Measurements from ENCODE around the gene CHD3.

Gene CHD3

DNA sequence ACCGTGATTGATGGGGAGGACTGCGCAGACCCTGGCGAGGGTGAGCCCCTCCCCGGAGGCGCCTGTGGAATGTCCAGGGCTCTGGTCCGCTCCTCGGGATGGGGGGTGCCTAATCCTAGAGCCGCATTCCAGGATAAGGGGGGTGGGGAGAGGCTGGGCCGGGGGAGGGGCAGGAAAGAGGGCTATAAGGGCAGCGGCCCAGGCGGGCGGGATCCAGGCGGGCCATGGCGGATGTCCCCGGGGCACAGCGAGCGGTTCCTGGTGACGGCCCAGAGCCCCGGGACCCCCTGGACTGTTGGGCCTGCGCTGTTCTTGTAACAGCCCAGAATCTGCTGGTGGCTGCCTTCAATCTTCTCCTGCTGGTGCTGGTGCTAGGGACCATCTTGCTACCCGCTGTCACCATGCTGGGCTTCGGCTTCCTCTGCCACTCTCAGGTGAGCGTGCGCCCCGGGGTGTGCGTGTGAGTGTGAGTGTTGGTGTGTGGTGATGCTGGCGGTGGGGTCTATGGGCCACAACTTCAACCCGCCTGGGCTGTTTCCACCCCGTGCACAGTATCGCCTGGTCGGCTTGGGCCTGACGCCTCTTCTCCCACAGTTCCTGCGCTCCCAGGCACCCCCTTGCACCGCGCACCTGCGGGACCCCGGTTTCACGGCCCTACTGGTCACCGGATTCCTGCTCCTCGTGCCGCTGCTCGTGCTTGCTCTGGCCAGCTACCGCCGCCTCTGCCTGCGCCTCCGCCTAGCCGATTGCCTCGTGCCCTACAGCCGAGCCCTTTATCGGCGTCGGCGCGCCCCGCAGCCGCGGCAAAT, 33.5 kb upstream of the CHD3 start, which contains the start of gene TMEM88:
TSS of gene TMEM88 (plus strand) at position 216 of the 809 bp plus-strand sequence. CDS start at position 225, 9 bp downstream.
- no peaks in the 10 kb centered on the region for H3K9me3 ChIP-seq (ENCODE audit: insufficient read depth, low read depth, low read length)
- H3K79me2 ChIP-seq (ENCODE audit: insufficient read depth, low read length), result 0 out of 2 replicates have a peak, but pooled peaks cover 14% of the 10 kb centered on the region
- no peak within 1 kb of the TSS for H3K4me2 ChIP-seq (ENCODE audit: low read depth, low read length, poor library complexity, severe bottlenecking)
- no peaks in the 10 kb centered on the region for H3K9me2 ChIP-seq (replicated peaks; ENCODE audit: low read depth, low read length)
- TF ChIP-seq CTCF (conservative IDR thresholded peaks at IDR 0.05; ENCODE audit: low read length), result no peak
- TF ChIP-seq EZH2phosphoT487 (IDR thresholded peaks at IDR 0.05; ENCODE audit: borderline replicate concordance), result no peak
- no peaks in the 10 kb centered on the region for H3K27me3 ChIP-seq (ENCODE audit: insufficient read depth, low read length, poor library complexity, severe bottlenecking)
- no peak within 1 kb of the TSS for H2AFZ ChIP-seq (ENCODE audit: low read length)
- H3K4me1 ChIP-seq (ENCODE audit: insufficient read depth, low read length, poor library complexity, severe bottlenecking), result peaks cover 19% of the 10 kb centered on the region
- no peaks in the 10 kb centered on the region for H3F3A ChIP-seq (ENCODE audit: low read depth)
- peaks cover 13% of the 10 kb centered on the region for H4K20me1 ChIP-seq (ENCODE audit: insufficient read depth, low read length, poor library complexity, severe bottlenecking)
- no peak within 1 kb of the TSS for H3K4me3 ChIP-seq (ENCODE audit: low read length, poor library complexity, severe bottlenecking)
- H3K9ac ChIP-seq (ENCODE audit: low read depth, low read length, poor library complexity, severe bottlenecking), result peak within 1 kb of the TSS; percentile 71
- H3K36me3 ChIP-seq (ENCODE audit: insufficient read depth, low read length), result peaks cover 31% of the 10 kb centered on the region; the same call in 1 of the 2 replicates

- peaks cover 14% of the 10 kb centered on the region; the same call in 1 of the 2 replicates for H3K79me2 ChIP-seq (ENCODE audit: insufficient read depth, low read length)
These were observed 33.0 kb upstream of the CHD3 start for GRCh38 chr17:7855660-7856010.

More at GRCh38 chr17:7855660-7856010, 33.0 kb upstream of the CHD3 start:
- Histone ChIP-seq H3K4me3 (ENCODE audit: low read length, poor library complexity, severe bottlenecking) (no peak overlapping the region), H3K4me1 (ENCODE audit: insufficient read depth, low read length, poor library complexity, severe bottlenecking) (peaks cover 19% of the 10 kb centered on the region), H3F3A (ENCODE audit: low read depth) (no peaks in the 10 kb centered on the region), H3K4me2 (ENCODE audit: low read depth, low read length, poor library complexity, severe bottlenecking) (no peak overlapping the region), H4K20me1 (ENCODE audit: insufficient read depth, low read length, poor library complexity, severe bottlenecking) (peaks cover 11% of the 10 kb centered on the region), H3K9me3 (ENCODE audit: insufficient read depth, low read depth, low read length) (no peaks in the 10 kb centered on the region), H3K9me2 (replicated peaks; ENCODE audit: low read depth, low read length) (no peaks in the 10 kb centered on the region), H3K27me3 (ENCODE audit: insufficient read depth, low read length, poor library complexity, severe bottlenecking) (no peaks in the 10 kb centered on the region), H2AFZ (ENCODE audit: low read length) (no peak overlapping the region), H3K36me3 (ENCODE audit: insufficient read depth, low read length) (peaks cover 25% of the 10 kb centered on the region; the same call in 1 of the 2 replicates), H3K9ac (ENCODE audit: low read depth, low read length, poor library complexity, severe bottlenecking) (no peak overlapping the region)
- TF ChIP-seq EZH2phosphoT487 (IDR thresholded peaks at IDR 0.05; ENCODE audit: borderline replicate concordance) (no peak), CTCF (conservative IDR thresholded peaks at IDR 0.05; ENCODE audit: low read length) (no peak)

All from Loucy (cell line).